Progenitor cell of endocrine pancreas (in vitro differentiated cells): Measurements from ENCODE around the gene TDRD15. TPM values are rescaled to one million over a fixed set of nuclear protein-coding genes. Genes with fewer than 3 reads are reported as not detected.

ENCODE experiments used
- DNase-seq: peaks from one replicate; pipeline ENCODE4 v3.0.0; 2021; ENCODE audit warnings: low spot score; ENCODE audit not compliant: unreplicated experiment
- H3K27ac Mint-ChIP-seq: 2 replicates; pipeline ENCODE4 v1.8.0; 2021; ENCODE audit warnings: mild to moderate bottlenecking, moderate library complexity, mixed read lengths
- H3K27me3 Mint-ChIP-seq: 2 replicates; pipeline ENCODE4 v1.8.0; 2021; ENCODE audit warnings: mixed read lengths
- H3K36me3 Mint-ChIP-seq: 2 replicates; pipeline ENCODE4 v1.8.0; 2022; ENCODE audit warnings: mixed read lengths; ENCODE audit not compliant: insufficient read depth
- H3K4me1 Mint-ChIP-seq: 2 replicates; pipeline ENCODE4 v1.8.0; 2021; ENCODE audit warnings: low read depth, mixed read lengths
- H3K4me3 Mint-ChIP-seq: 2 replicates; pipeline ENCODE4 v1.8.0; 2021; ENCODE audit warnings: low read depth, mild to moderate bottlenecking, moderate library complexity, mixed read lengths
- H3K9me3 Mint-ChIP-seq: 2 replicates; pipeline ENCODE4 v1.8.0; 2021; ENCODE audit warnings: low read depth, mixed read lengths
- total RNA-seq: library from RNA; stranded (reverse); gene quantifications from 2 replicates; pipeline ENCODE4 v1.2.1, GENCODE V29; 2021
- TF ChIP-seq, protein P1 (sequence below): fragments of 200-600 bp; sonication (generic); IDR thresholded peaks from one replicate; pipeline ENCODE4 v1.5.0; 2021; ENCODE audit warnings: antibody characterized with exemption, mild to moderate bottlenecking; ENCODE audit not compliant: unreplicated experiment

Gene TDRD15
- total RNA-seq, 1 donor from 2014 or later: not detected

DNA sequence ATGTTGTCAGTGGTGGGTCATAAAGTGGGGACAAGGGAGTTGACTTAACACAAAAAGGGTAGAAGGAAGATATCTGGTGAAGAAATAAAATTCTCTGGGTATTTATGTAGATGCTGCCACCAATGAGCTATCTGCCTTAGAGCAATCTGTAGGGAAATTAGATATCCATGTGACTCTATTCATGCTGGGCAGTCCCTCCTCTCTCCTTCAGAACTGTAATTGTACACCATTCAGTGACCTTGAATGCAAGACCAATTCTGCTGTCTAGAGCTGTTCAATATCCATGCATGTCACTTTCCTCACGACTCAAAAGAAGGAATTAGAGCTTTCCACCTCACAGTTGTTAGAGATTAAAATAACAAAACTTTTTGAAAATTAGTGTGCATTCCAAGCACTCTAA, 28.6 kb upstream of the TDRD15 start:
- peaks cover 31% of the 10 kb centered on the region for H3K4me1 Mint-ChIP-seq

DNA sequence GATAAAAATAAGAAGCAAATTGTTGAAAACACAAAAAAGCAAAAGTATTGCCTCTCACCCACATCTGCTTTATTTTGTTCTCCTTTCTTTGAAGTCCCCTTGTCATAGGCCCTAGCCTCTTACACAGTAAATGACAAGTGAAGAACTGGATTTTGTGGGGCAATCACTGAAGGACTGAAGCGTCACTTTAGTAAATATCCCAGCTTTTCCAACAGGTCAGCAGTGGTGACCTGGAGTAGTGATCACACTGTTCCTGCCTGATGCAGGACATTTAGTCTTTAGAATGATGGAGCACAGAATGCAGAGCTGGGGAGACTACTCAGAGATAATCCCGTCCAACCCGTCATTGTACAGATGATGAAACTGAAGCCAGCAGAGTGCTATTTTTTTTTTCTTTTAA, 28.1 kb upstream of the TDRD15 start:
- Mint-ChIP-seq H3K27ac (no peak overlapping the region), H3K4me3 (no peak overlapping the region), H3K9me3 (peaks cover 3% of the 10 kb centered on the region), H3K4me1 (peaks cover 31% of the 10 kb centered on the region), H3K27me3 (peaks cover 2% of the 10 kb centered on the region), H3K36me3 (no peaks in the 10 kb centered on the region)
- DNase-seq: no peak
- TF ChIP-seq, protein P1, sequence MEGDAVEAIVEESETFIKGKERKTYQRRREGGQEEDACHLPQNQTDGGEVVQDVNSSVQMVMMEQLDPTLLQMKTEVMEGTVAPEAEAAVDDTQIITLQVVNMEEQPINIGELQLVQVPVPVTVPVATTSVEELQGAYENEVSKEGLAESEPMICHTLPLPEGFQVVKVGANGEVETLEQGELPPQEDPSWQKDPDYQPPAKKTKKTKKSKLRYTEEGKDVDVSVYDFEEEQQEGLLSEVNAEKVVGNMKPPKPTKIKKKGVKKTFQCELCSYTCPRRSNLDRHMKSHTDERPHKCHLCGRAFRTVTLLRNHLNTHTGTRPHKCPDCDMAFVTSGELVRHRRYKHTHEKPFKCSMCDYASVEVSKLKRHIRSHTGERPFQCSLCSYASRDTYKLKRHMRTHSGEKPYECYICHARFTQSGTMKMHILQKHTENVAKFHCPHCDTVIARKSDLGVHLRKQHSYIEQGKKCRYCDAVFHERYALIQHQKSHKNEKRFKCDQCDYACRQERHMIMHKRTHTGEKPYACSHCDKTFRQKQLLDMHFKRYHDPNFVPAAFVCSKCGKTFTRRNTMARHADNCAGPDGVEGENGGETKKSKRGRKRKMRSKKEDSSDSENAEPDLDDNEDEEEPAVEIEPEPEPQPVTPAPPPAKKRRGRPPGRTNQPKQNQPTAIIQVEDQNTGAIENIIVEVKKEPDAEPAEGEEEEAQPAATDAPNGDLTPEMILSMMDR: no peak

More for the DNA sequence above, 28.6 kb upstream of the TDRD15 start:
- Mint-ChIP-seq H3K27me3 (peaks cover 2% of the 10 kb centered on the region), H3K27ac (no peak overlapping the region), H3K9me3 (peaks cover 3% of the 10 kb centered on the region), H3K36me3 (no peaks in the 10 kb centered on the region), H3K4me3 (no peak overlapping the region)
- TF ChIP-seq, protein P1: no peak
- no peak for DNase-seq

DNA sequence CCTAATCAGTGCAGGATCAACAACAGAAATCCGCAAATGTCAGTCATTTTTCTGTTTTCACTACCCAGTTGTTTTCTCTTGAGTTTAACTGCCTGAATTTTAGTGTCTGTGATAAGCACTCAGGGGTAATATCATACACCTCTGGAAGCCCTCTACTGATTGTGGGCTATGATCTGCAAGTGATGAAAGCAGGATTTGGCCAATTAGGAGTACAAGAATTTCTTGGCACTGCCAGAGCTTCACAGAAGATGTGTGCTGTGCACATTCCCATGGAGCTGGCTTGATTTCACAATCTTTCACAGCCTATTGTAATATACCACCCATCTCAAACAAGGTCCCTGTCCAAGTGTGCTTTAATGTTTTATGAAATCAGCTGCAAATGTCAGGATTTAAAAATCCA, 27.3 kb upstream of the TDRD15 start:
- Mint-ChIP-seq H3K9me3 (peaks cover 3% of the 10 kb centered on the region), H3K27me3 (peaks cover 2% of the 10 kb centered on the region), H3K4me3 (no peak overlapping the region), H3K27ac (no peak overlapping the region), H3K36me3 (no peaks in the 10 kb centered on the region), H3K4me1 (peaks cover 31% of the 10 kb centered on the region)
- TF ChIP-seq, protein P1: no peak
- DNase-seq: no peak

DNA sequence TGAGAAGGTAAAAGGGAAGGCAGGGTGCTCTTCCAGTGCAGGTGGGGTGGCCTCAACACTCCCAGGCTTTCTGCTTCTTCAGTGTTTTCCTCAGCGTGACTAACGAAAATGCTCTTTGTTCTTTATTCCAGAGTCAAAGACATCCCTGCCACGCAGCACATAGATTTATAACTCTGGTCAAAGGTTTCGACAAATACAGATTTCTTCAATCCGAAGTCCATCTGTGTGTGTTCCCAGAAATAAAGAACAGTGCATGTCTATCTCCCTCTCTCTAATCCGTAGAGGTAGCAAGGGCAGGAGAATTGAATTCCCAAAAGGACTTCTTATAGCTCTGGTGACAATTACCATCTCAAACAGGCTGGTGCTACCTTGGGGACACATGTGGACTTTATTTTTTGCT, 26.4 kb upstream of the TDRD15 start:
- peaks cover 3% of the 10 kb centered on the region for H3K9me3 Mint-ChIP-seq
- peaks cover 27% of the 10 kb centered on the region for H3K4me1 Mint-ChIP-seq
- TF ChIP-seq, protein P1: no peak
- peaks cover 2% of the 10 kb centered on the region for H3K27me3 Mint-ChIP-seq
- no peak for DNase-seq
- H3K36me3 Mint-ChIP-seq: no peaks in the 10 kb centered on the region
- no peak overlapping the region for H3K27ac Mint-ChIP-seq
- no peak overlapping the region for H3K4me3 Mint-ChIP-seq

DNA sequence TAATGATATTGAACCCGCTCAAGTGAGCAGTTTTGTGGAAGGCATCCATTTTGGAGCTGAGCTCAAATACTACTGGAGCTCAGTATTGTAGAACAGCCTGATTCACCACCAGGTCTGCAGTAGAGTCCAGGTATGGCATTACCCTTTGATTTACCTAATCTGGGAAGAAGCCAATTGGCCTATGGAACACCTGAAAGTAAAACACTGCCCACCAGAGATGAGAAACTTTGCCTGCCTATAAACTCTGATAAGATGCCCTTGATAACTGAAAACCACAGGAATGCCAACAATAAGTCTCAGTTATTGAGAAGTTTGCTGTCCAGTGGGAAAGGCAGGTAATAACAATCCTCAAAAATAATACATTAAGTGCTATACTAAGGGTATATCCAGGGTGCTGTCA, 25.5 kb upstream of the TDRD15 start:
- DNase-seq: no peak
- Mint-ChIP-seq H3K27ac (no peak overlapping the region), H3K4me3 (no peak overlapping the region), H3K27me3 (peaks cover 2% of the 10 kb centered on the region), H3K4me1 (peaks cover 21% of the 10 kb centered on the region), H3K9me3 (peaks cover 3% of the 10 kb centered on the region), H3K36me3 (no peaks in the 10 kb centered on the region)
- TF ChIP-seq, protein P1: no peak
